GM12878 (cell line): ENCODE results near the gene TBC1D2B. TPM values are rescaled to one million over a fixed set of nuclear protein-coding genes. Genes with fewer than 3 reads are reported as not detected.

Experiments
- ATAC-seq: fragments of 200-7000 bp; cut with Tn5 transposase; 3 replicates; pipeline ENCODE4 v1.9.1; 2020; ENCODE audit warnings: mild to moderate bottlenecking, moderate library complexity
- BruUV-seq: library from RNA; stranded (reverse); fragments of 400-500 nt; replicated peaks from 2 replicates; lab custom pipeline; 2021; lab: Mats Ljungman, UMichigan
- CTCF ChIA-PET: fragments of 300-600 bp; sonication (Branson Sonifier 250); formaldehyde crosslinking; extraction: SDS; loops from one replicate; lab custom pipeline; 2021; ENCODE audit warnings: inconsistent platforms; lab: Yijun Ruan, JAX
- POLR2A ChIA-PET: fragments of 350-600 bp; formaldehyde crosslinking; extraction: SDS; loops from one replicate; lab custom pipeline; 2021; ENCODE audit warnings: inconsistent platforms; lab: Charles Lee
- RAD21 ChIA-PET: fragments of 300-600 bp; sonication (Branson Sonifier 250); formaldehyde crosslinking; loops from one replicate; lab custom pipeline; 2023; ENCODE audit warnings: antibody characterized with exemption; ENCODE audit not compliant: unreplicated experiment; lab: Charles Lee
- SMC1A ChIA-PET: fragments of 300-600 bp; sonication (Branson Sonifier 250); formaldehyde crosslinking; loops from one replicate; lab custom pipeline; 2023; ENCODE audit not compliant: unreplicated experiment, uncharacterized antibody; lab: Charles Lee
- DNase-seq: peaks from one replicate; pipeline ENCODE4 v3.0.0-alpha.2; 2011; ENCODE audit warnings: low read depth, low spot score
- FAIRE-seq: peaks from 3 replicates; lab custom pipeline; 2011; peaks lifted over from hg19 to GRCh38; lab: Jason Lieb, UNC
- H2AFZ ChIP-seq: 2 replicates; pipeline ENCODE4 v1.6.0; 2011; ENCODE audit warnings: low read depth, low read length, control low read depth; ENCODE audit not compliant: control insufficient read depth
- H3K27ac ChIP-seq: 2 replicates; pipeline ENCODE4 v1.5.1; 2011; ENCODE audit warnings: control low read depth; ENCODE audit not compliant: control insufficient read depth, insufficient read depth
- H3K27me3 ChIP-seq, 2 experiments: replicated peaks in 1 of 2; 2 replicates each; pipeline versions ENCODE4 v1.6.0 to v1.6.1; 2011; ENCODE audit warnings: low read length in 1 of 2; ENCODE audit not compliant: control insufficient read depth in 2 of 2, insufficient read depth in 2 of 2
- H3K36me3 ChIP-seq, 2 experiments: 2 replicates each; pipeline ENCODE4 v1.5.1; 2011; ENCODE audit warnings: low read length in 1 of 2; ENCODE audit not compliant: control insufficient read depth in 2 of 2, insufficient read depth in 2 of 2
- H3K4me1 ChIP-seq: 2 replicates; pipeline ENCODE4 v1.6.1; 2011; ENCODE audit warnings: mild to moderate bottlenecking, low read length, moderate library complexity, mixed read lengths; ENCODE audit not compliant: control insufficient read depth, insufficient read depth
- H3K4me2 ChIP-seq: 2 replicates; pipeline ENCODE4 v1.6.0; 2011; ENCODE audit warnings: control low read depth; ENCODE audit not compliant: control insufficient read depth, insufficient read depth
- H3K4me3 ChIP-seq: fragments of 200-600 bp; sonication (generic); 2 replicates; pipeline ENCODE4 v1.5.1; 2016
- H3K79me2 ChIP-seq: 2 replicates; pipeline ENCODE4 v1.6.0; 2011; ENCODE audit warnings: low read length; ENCODE audit not compliant: control insufficient read depth, insufficient read depth
- H3K9ac ChIP-seq: 2 replicates; pipeline ENCODE4 v1.8.0; 2011; ENCODE audit warnings: low read length, control low read depth, mixed read lengths; ENCODE audit not compliant: control insufficient read depth, insufficient read depth
- H3K9me3 ChIP-seq: replicated peaks from 3 replicates; pipeline ENCODE4 v1.5.1; 2011; ENCODE audit warnings: mild to moderate bottlenecking, low read length; ENCODE audit not compliant: control insufficient read depth, insufficient read depth
- H4K20me1 ChIP-seq: 2 replicates; pipeline ENCODE4 v1.6.0; 2011; ENCODE audit not compliant: control insufficient read depth, insufficient read depth
- BRCA1 ChIP-seq: IDR thresholded peaks from 2 replicates; pipeline ENCODE4 v1.6.1; 2011; ENCODE audit warnings: low read depth, low read length, improper control_type of control experiment
- FOXM1 ChIP-seq: IDR thresholded peaks from 2 replicates; pipeline ENCODE4 v1.6.1; 2012; ENCODE audit warnings: low read depth, mild to moderate bottlenecking, inconsistent platforms, low read length, moderate library complexity
- HDAC2 ChIP-seq: fragments of 200-600 bp; sonication (generic); IDR thresholded peaks from 2 replicates; pipeline ENCODE4 v1.6.1; 2017
- NFYA ChIP-seq: IDR thresholded peaks from 2 replicates; pipeline ENCODE4 v1.6.1; 2011; ENCODE audit warnings: low read depth, mild to moderate bottlenecking, low read length, improper control_type of control experiment, borderline replicate concordance
- RUNX3 ChIP-seq: IDR thresholded peaks from 2 replicates; pipeline ENCODE4 v1.6.1; 2012; ENCODE audit warnings: low read length, inconsistent platforms
- SUPT20H ChIP-seq: IDR thresholded peaks from 2 replicates; pipeline ENCODE4 v1.6.1; 2011; ENCODE audit warnings: low read depth, mild to moderate bottlenecking, low read length, moderate library complexity, borderline replicate concordance; ENCODE audit not compliant: control insufficient read depth
- TARDBP ChIP-seq: IDR thresholded peaks from 2 replicates; pipeline ENCODE4 v1.6.1; 2016; ENCODE audit warnings: borderline replicate concordance
- TBL1XR1 ChIP-seq: IDR thresholded peaks from 2 replicates; pipeline ENCODE4 v1.6.1; 2012; ENCODE audit warnings: low read depth, low read length, improper control_type of control experiment
- WRNIP1 ChIP-seq: IDR thresholded peaks from 2 replicates; pipeline ENCODE4 v1.6.1; 2011; ENCODE audit warnings: low read depth, low read length, improper control_type of control experiment, borderline replicate concordance
- WGBS: methylation state at CpG from one replicate; pipeline ENCODE4 v1.1.6; 2016; ENCODE audit warnings: low lambda C conversion rate; ENCODE audit not compliant: insufficient replicate concordance, insufficient coverage; ENCODE audit errors: missing lambda C conversion rate; 5-methylcytosine and 5-hydroxymethylcytosine counted together
- in situ Hi-C: fragments of 300-500 bp; cut with MboI; formaldehyde crosslinking; loops from 9 replicates; pipeline ENCODE4 v1.14.3; 2018; ENCODE audit warnings: mixed read lengths
- intact Hi-C: fragments of 100-400 bp; cut with micrococcal nuclease; formaldehyde crosslinking; loops from one replicate; pipeline ENCODE4 v1.14.2; 2022; ENCODE audit not compliant: unreplicated experiment
- polyA plus RNA-seq, 11 experiments: library from polyadenylated mRNA; depleted of rRNA in 4 of 11; unstranded in 6 of 11; stranded (reverse) in 5 of 11; fragments of >200 nt; fragmentation: Nextera tagmentation in 4 of 11; fragmentation: Illumina TruSeq in 1 of 11; extraction: Ambion mirVana in 4 of 11; extraction: Trizol in 1 of 11; gene quantifications; 1 replicate in 1 of 11; 2 replicates in 10 of 11; pipeline versions ENCODE4 v1.2.1 to v1.2.3, GENCODE V29; 2011 to 2016; ENCODE audit warnings: inconsistent platforms in 2 of 11, missing spikeins in 2 of 11, low read depth in 1 of 11
- total RNA-seq, 4 experiments: library from RNA; depleted of rRNA in 3 of 4; stranded (reverse); fragments of >200 nt in 3 of 4; fragmentation: Illumina TruSeq in 1 of 4; extraction: Trizol in 1 of 4; gene quantifications; 2 replicates each; pipeline versions ENCODE4 v1.2.1 to v1.2.3, GENCODE V29; 2013 to 2021
- TF ChIP-seq, protein P1 (sequence below): fragments of 450-650 bp; IDR thresholded peaks from 2 replicates; pipeline ENCODE4 v1.6.1; 2016; ENCODE audit warnings: mild to moderate bottlenecking, moderate library complexity, borderline replicate concordance
- TF ChIP-seq, protein P2 (sequence below): fragments of 450-650 bp; formaldehyde crosslinking; IDR thresholded peaks from 2 replicates; pipeline ENCODE4 v1.4.0; 2022; ENCODE audit warnings: mild to moderate bottlenecking, moderate library complexity
- TF ChIP-seq, protein P3 (sequence below): fragments of 450-650 bp; IDR thresholded peaks from 2 replicates; pipeline ENCODE4 v1.6.1; 2017; ENCODE audit warnings: borderline replicate concordance

The TBC1D2B gene
- total and polyA plus RNA-seq, 10 of the 15 experiments (the other 5 are each of a cell fraction or from before 2014, with no cell fraction given) = 1.3 to 53.4 (median 19.4) TPM

DNA sequence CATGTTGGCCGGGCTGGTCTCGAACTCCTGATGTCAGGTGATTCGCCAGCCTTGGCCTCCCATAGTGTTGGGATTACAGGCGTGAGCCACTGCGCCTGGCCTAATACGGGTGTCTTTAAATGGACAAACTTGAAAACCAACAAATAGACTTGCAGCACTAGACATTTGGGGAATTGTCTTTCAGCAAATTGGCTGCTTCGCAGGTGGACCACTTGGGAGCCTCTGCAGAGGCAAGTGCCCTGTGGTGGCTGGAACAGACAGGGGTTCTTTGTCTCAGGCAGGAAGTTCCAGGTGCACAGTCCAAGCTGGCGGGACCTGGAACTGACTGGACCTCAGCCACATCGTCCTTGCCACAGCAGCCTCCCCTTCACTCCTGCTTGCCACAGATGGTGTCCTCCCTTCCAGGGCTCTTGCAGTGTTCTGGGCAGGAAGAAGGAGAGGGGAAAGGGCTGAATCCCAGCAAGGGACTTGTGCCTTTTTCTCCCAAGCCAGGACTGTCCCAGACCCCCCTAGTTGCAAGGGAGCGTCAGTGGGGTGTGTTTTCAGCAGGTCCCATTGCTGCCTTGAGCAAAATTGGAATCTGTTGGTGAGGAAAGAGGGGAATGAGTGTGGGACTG is 94.3 kb downstream of the TBC1D2B start:
- intact Hi-C loops = no loop called here
- H3K9me3 ChIP-seq = no peaks in the 10 kb centered on the region
- no peak for ATAC-seq
- no peaks in the 10 kb centered on the region for H3K79me2 ChIP-seq
- DNase-seq = no peak
- H3K36me3 ChIP-seq = no peaks in the 10 kb centered on the region
- no peaks in the 10 kb centered on the region for H3K4me1 ChIP-seq
- no peaks in the 10 kb centered on the region for H3K27me3 ChIP-seq
- H3K27ac ChIP-seq = no peak overlapping the region
- no TSS peak for BruUV-seq
- no peak overlapping the region for H3K4me2 ChIP-seq
- SMC1A ChIA-PET = interaction anchor here (1.2 kb wide), 1 partner anchor 129 kb away, joined by 3 read pairs; no protein-coding TSS in a partner anchor
- H2AFZ ChIP-seq = no peak overlapping the region
- peak; percentile 13 for FAIRE-seq
- H3K9ac ChIP-seq = no peak overlapping the region
- RAD21 ChIA-PET = interaction anchor here (2.1 kb wide), 1 partner anchor 125 kb away, joined by 8 read pairs; no protein-coding TSS in a partner anchor
- in situ Hi-C loops = no loop called here
- 58% methylated on average over 10 of the region's 10 CpGs for WGBS
- POLR2A ChIA-PET = no interaction called here
- H4K20me1 ChIP-seq = no peaks in the 10 kb centered on the region
- no peak overlapping the region for H3K4me3 ChIP-seq
- CTCF ChIA-PET = interaction anchor here (0.6 to 2.8 kb wide), 6 partner anchors 17 to 127 kb away, joined by 3 to 17 read pairs (median 4); no protein-coding TSS in a partner anchor
- TF ChIP-seq TBL1XR1 (no peak), RUNX3 (no peak), FOXM1 (no peak), WRNIP1 (no peak), HDAC2 (no peak), TARDBP (no peak), SUPT20H (no peak), NFYA (no peak), BRCA1 (no peak)
- TF ChIP-seq, protein P1, sequence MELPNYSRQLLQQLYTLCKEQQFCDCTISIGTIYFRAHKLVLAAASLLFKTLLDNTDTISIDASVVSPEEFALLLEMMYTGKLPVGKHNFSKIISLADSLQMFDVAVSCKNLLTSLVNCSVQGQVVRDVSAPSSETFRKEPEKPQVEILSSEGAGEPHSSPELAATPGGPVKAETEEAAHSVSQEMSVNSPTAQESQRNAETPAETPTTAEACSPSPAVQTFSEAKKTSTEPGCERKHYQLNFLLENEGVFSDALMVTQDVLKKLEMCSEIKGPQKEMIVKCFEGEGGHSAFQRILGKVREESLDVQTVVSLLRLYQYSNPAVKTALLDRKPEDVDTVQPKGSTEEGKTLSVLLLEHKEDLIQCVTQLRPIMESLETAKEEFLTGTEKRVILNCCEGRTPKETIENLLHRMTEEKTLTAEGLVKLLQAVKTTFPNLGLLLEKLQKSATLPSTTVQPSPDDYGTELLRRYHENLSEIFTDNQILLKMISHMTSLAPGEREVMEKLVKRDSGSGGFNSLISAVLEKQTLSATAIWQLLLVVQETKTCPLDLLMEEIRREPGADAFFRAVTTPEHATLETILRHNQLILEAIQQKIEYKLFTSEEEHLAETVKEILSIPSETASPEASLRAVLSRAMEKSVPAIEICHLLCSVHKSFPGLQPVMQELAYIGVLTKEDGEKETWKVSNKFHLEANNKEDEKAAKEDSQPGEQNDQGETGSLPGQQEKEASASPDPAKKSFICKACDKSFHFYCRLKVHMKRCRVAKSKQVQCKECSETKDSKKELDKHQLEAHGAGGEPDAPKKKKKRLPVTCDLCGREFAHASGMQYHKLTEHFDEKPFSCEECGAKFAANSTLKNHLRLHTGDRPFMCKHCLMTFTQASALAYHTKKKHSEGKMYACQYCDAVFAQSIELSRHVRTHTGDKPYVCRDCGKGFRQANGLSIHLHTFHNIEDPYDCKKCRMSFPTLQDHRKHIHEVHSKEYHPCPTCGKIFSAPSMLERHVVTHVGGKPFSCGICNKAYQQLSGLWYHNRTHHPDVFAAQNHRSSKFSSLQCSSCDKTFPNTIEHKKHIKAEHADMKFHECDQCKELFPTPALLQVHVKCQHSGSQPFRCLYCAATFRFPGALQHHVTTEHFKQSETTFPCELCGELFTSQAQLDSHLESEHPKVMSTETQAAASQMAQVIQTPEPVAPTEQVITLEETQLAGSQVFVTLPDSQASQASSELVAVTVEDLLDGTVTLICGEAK = no peak
- TF ChIP-seq, protein P2, sequence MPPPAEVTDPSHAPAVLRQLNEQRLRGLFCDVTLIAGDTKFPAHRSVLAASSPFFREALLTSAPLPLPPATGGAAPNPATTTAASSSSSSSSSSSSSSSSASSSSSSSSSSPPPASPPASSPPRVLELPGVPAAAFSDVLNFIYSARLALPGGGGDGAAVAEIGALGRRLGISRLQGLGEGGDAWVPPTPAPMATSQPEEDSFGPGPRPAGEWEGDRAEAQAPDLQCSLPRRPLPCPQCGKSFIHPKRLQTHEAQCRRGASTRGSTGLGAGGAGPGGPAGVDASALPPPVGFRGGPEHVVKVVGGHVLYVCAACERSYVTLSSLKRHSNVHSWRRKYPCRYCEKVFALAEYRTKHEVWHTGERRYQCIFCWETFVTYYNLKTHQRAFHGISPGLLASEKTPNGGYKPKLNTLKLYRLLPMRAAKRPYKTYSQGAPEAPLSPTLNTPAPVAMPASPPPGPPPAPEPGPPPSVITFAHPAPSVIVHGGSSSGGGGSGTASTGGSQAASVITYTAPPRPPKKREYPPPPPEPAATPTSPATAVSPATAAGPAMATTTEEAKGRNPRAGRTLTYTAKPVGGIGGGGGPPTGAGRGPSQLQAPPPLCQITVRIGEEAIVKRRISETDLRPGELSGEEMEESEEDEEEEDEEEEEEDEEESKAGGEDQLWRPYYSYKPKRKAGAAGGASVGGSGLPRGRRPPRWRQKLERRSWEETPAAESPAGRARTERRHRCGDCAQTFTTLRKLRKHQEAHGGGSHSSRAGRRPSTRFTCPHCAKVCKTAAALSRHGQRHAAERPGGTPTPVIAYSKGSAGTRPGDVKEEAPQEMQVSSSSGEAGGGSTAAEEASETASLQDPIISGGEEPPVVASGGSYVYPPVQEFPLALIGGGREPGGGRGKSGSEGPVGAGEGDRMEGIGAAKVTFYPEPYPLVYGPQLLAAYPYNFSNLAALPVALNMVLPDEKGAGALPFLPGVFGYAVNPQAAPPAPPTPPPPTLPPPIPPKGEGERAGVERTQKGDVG (CRISPR knock-in tag) = no peak
- TF ChIP-seq, protein P3, sequence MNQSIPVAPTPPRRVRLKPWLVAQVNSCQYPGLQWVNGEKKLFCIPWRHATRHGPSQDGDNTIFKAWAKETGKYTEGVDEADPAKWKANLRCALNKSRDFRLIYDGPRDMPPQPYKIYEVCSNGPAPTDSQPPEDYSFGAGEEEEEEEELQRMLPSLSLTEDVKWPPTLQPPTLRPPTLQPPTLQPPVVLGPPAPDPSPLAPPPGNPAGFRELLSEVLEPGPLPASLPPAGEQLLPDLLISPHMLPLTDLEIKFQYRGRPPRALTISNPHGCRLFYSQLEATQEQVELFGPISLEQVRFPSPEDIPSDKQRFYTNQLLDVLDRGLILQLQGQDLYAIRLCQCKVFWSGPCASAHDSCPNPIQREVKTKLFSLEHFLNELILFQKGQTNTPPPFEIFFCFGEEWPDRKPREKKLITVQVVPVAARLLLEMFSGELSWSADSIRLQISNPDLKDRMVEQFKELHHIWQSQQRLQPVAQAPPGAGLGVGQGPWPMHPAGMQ = no peak
